ENCODE data around the gene CDH1.

- no peak for TF ChIP-seq REST (IDR thresholded peaks at IDR 0.05; ENCODE audit: low read depth)
- TF ChIP-seq RAD21 (IDR thresholded peaks at IDR 0.05; ENCODE audit: low read depth): no peak
- TF ChIP-seq MAX (IDR thresholded peaks at IDR 0.05): no peak
- no peak for TF ChIP-seq ZBTB7A (IDR thresholded peaks at IDR 0.05; ENCODE audit: low read depth)
- TF ChIP-seq TAF1 (IDR thresholded peaks at IDR 0.05; ENCODE audit: low read depth): no peak
- no peak for TF ChIP-seq NFIC (IDR thresholded peaks at IDR 0.05)
- TF ChIP-seq USF1 (IDR thresholded peaks at IDR 0.05): no peak
- no peak for TF ChIP-seq TEAD4 (IDR thresholded peaks at IDR 0.05)
- no peak for TF ChIP-seq YY1 (IDR thresholded peaks at IDR 0.05; ENCODE audit: low read depth)
- no peak for TF ChIP-seq EP300 (IDR thresholded peaks at IDR 0.05; ENCODE audit: borderline replicate concordance)
- TF ChIP-seq CREB1 (IDR thresholded peaks at IDR 0.05; ENCODE audit: low read depth): no peak
- no peak for TF ChIP-seq CEBPB (IDR thresholded peaks at IDR 0.05)
Observed at GRCh38 chr16:68839831-68840230, 102.7 kb downstream of the CDH1 start.

All from Ishikawa (cell line).